Measurements from ENCODE around the gene FAM210B.
"Not testable (repeated sequence)": the region's sequence is repeated elsewhere in the genome, so short reads cannot be mapped to it uniquely, and the experiment has no call there.

FAM210B gene

DNA sequence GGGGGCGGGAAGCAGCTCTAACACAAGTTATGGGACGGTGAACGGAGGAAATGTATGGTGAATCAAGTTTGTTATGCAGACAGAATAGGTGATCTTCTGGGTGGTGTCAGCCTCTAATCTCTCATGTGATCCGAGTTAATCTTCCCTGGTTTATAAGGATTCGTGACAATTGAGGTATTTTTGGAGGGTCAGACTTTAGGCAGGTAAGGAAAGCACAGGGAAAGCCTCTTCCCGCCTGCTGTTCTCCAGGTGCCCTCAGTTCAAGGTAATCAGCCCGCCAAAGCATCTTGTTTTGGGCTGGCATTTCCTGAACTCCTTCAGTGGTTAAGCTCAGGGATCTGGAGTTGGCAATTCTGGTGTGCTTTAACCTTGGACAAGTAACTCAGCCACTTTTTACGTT lies 34.9 kb downstream of the FAM210B start:
- no peak for DNase-seq

GRCh38 chr20:56395166-56395565 lies 36.4 kb downstream of the FAM210B start:
- no peak for DNase-seq

GRCh38 chr20:56400001-56400640 lies 41.3 kb downstream of the FAM210B start:
- DNase-seq: peak; percentile 64

DNA sequence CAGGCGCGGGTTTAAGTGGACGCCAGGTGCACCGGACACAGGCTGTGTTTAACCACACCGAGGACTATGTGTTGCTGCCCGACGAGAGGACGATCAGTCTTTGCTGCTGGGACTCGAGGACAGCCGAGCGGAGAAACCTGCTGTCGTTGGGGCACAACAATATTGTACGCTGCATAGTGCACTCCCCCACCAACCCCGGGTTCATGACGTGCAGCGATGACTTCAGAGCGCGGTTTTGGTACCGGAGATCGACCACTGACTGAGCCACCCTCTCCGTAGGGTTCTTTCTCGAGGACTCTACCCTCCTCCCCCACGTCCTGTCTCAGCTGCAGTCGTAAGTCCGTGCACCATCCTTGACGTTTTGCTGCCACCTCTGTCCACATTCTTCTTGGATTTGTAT lies 44.7 kb downstream of the FAM210B start:
- DNase-seq: no peak

DNA sequence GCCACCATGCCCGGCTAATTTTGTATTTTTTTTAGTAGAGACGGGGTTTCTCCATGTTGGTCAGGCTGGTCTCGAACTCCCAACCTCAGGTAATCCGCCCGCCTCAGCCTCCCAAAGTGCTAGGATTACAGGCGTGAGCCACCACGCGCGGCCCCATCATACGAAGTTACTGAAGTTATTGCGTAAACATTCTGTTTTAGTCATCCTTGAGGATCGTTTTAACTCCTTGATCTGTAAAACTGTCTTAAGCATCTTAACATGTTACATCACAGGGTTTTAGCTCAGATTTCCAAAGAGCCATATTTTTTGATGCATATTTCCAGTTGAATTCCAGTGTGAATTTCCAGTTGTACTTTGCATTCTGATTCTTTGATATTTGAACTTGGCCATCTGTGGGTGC lies 46.6 kb downstream of the FAM210B start:
- DNase-seq: not testable (repeated sequence)

GRCh38 chr20:56406910-56407309 lies 48.1 kb downstream of the FAM210B start:
- DNase-seq: no peak

- DNase-seq: no peak
Observed at GRCh38 chr20:56409521-56409920, 50.7 kb downstream of the FAM210B start.

DNA sequence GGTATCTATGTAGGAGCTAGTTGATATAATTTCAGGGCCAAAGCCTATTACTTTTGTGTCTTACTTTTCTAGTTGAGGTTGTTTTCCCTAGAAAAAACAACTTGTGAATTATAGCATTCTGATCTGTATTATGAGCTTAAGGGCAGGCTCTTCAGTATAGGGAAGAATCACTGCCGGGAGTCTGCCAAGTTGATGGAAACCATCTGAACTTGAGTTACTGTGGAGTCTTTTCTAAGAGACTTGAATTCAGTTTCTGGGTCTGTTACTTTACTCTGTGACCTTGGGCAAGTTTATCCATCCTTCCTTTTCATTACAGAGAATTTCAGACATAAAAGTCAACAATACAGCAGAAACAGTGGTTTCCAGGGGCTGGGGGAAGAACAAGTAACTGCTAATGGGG lies 51.2 kb downstream of the FAM210B start:
- no peak for DNase-seq

- not testable (repeated sequence) for DNase-seq
Observed at GRCh38 chr20:56411287-56411686, 52.5 kb downstream of the FAM210B start.

DNA sequence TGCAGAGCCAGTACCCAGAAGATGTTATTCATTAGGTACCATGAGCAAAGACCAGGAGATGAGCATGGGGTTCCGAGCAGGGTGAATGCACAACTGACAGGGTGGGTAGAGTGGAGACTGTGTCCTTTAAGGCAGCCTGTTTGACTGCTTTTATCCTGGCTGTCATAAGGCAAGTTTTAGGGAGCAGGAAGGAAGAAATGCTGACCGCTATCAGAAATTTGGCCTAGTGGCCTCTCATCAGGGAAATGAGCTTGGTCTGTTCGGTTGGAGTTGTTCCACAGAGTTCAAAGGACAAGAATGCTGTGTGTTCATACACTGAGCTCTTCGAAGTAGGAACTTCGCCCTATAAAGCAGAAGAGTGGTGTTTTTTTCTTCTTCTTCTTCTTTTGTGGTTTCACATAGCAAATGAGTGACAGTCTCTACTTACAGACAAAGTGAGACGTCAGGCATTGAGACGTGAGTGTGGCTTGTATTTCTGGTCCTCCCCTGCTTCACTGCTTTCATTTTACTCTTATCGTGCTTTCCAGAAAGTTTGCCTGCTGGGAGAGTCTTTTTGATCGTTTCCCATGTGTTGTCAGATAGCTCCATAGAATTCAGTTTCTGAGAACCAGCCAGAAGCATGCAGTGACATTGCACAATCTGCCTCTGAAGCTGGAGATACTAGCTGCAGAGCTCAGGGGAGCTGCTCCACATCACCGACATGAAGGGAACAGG lies 53.1 kb downstream of the FAM210B start, which contains the start of gene CASS4:
Gene CASS4 (plus strand): TSS at position 502 of the 714 bp plus-strand sequence. CDS start 199 bp downstream, at position 701.
- DNase-seq: peak; percentile 69

DNA sequence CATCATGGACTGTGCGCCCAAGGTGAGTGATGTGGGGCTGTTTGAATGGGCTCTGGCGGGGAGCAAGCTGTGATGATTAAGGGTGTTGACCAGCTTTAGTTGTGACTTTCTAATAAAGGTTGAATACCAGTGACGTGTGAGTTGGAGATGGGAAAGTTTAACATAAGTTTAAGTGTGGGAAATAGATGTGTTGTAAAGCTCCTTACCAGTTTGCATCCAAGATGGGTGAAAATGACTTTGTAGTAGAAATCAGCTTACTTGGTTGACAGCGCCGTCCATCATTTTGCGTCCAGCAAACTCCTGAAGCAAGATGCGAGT lies 53.7 kb downstream of the FAM210B start:
- DNase-seq: no peak

GRCh38 chr20:56412949-56413348 lies 54.2 kb downstream of the FAM210B start:
- DNase-seq: no peak

- DNase-seq: peak; percentile 37
Observed at GRCh38 chr20:56414842-56415765, 56.3 kb downstream of the FAM210B start.

GRCh38 chr20:56417402-56417801 lies 58.6 kb downstream of the FAM210B start:
- no peak for DNase-seq

DNA sequence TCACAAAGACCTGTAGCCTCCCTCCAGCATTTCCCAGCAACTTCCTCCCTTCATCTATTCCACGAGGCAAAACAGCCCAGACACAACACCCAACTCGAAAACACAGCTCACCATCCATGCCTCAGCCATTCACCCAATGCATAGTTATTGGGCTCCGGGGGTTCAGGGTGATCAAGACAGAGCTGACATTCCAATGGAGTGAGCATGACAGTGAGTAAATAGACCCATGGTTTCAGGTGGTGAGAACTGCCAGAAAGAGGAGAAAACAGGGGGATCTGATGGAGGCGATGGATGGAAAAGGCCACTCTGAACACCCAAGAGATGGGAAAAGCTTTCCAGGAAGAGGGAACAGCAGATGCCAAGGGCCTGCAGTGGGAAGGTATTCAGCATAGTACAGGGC lies 59.1 kb downstream of the FAM210B start:
- no peak for DNase-seq
